Body of pancreas (tissue), 4 donors: Measurements from ENCODE around the gene PLXNC1.

Experiments
- POLR2A ChIP-seq, 3 donors: fragments of 450-650 bp; IDR thresholded peaks; one replicate each; pipeline ENCODE4 v1.6.1; 2016; ENCODE audit warnings: antibody characterized with exemption in 3 of 3, mild to moderate bottlenecking in 2 of 3
- TF ChIP-seq, protein P1 (sequence below), 7 experiments: fragments of 450-650 bp in 4 of 7; fragments of 200-600 bp in 3 of 7; sonication (generic) in 3 of 7; IDR thresholded peaks; one replicate each; pipeline ENCODE4 v1.5.1; 2016 to 2019; ENCODE audit warnings: antibody characterized with exemption in 7 of 7

DNA sequence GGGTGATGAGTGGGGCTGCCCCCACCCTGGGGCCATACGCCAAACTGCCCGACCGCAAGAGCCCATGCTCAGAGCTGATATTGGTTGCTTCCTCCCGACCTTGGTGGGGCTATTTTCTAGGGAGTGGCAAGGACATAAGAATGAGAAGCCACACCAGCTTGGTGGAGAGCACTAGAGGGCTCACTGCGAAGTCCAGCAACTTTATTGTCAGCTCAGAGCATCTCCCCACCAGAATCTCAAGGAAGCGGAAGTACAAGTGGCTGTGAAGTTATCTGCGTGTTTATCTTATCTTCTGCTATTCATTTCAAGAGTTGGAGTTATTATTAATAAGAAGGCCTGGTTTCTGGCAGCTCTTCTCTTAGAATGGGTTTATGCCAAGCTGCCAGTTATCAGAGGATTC lies 4.9 kb upstream of the PLXNC1 start:
- no peak for TF ChIP-seq POLR2A (IDR thresholded peaks at IDR 0.05)
- TF ChIP-seq, protein P1, sequence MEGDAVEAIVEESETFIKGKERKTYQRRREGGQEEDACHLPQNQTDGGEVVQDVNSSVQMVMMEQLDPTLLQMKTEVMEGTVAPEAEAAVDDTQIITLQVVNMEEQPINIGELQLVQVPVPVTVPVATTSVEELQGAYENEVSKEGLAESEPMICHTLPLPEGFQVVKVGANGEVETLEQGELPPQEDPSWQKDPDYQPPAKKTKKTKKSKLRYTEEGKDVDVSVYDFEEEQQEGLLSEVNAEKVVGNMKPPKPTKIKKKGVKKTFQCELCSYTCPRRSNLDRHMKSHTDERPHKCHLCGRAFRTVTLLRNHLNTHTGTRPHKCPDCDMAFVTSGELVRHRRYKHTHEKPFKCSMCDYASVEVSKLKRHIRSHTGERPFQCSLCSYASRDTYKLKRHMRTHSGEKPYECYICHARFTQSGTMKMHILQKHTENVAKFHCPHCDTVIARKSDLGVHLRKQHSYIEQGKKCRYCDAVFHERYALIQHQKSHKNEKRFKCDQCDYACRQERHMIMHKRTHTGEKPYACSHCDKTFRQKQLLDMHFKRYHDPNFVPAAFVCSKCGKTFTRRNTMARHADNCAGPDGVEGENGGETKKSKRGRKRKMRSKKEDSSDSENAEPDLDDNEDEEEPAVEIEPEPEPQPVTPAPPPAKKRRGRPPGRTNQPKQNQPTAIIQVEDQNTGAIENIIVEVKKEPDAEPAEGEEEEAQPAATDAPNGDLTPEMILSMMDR (IDR thresholded peaks at IDR 0.05), result no peak
